HG03066 (cell line): ENCODE measurements around the gene PLIN4.

Experiments used
- ATAC-seq: cut with Tn5 transposase; IDR thresholded peaks from one replicate; pipeline ENCODE4 v1.9.1; 2021; ENCODE audit warnings: low read depth; ENCODE audit not compliant: unreplicated experiment

PLIN4 gene

GRCh38 chr19:4495471-4495870 lies 22.8 kb downstream of the PLIN4 start:
- ATAC-seq, result no peak

GRCh38 chr19:4494691-4495064 lies 23.6 kb downstream of the PLIN4 start:
- ATAC-seq, result no peak

GRCh38 chr19:4493929-4494690 lies 24.2 kb downstream of the PLIN4 start:
- ATAC-seq, result no peak

GRCh38 chr19:4493104-4493928 lies 25.0 kb downstream of the PLIN4 start:
- ATAC-seq, result no peak

GRCh38 chr19:4492337-4493103 lies 25.8 kb downstream of the PLIN4 start:
- ATAC-seq, result no peak

- no peak for ATAC-seq
Observed at GRCh38 chr19:4491446-4491845, 26.8 kb downstream of the PLIN4 start.

GRCh38 chr19:4488496-4488895 lies 29.8 kb downstream of the PLIN4 start:
- no peak for ATAC-seq

- ATAC-seq, result no peak
Observed at GRCh38 chr19:4487572-4487971, 30.7 kb downstream of the PLIN4 start.

- ATAC-seq, result no peak
Observed at GRCh38 chr19:4483385-4483784, 34.9 kb downstream of the PLIN4 start.

- no peak for ATAC-seq
Observed at GRCh38 chr19:4482721-4483364, 35.4 kb downstream of the PLIN4 start.

- no peak for ATAC-seq
Observed at GRCh38 chr19:4477034-4477801, 41.1 kb downstream of the PLIN4 start.

- ATAC-seq, result no peak
Observed at GRCh38 chr19:4474514-4475022, 43.7 kb downstream of the PLIN4 start.

- ATAC-seq, result no peak
Observed at GRCh38 chr19:4473763-4474513, 44.3 kb downstream of the PLIN4 start.

GRCh38 chr19:4473011-4473762 lies 45.1 kb downstream of the PLIN4 start:
- ATAC-seq, result no peak

- ATAC-seq, result no peak
Observed at GRCh38 chr19:4472174-4472974, 45.9 kb downstream of the PLIN4 start, which contains the start of gene HDGFL2. Gene HDGFL2, plus strand, starts transcription at chr19:4472297. Its CDS starts 54 bp downstream, at chr19:4472351.

GRCh38 chr19:4471403-4472173 lies 46.7 kb downstream of the PLIN4 start:
- peak; percentile 80 for ATAC-seq

- no peak for ATAC-seq
Observed at GRCh38 chr19:4467835-4468234, 50.5 kb downstream of the PLIN4 start.
